SK-N-SH treated with all-trans-retinoic acid at 6 μM for 48 hours (cell line): ENCODE data around the gene CACNA1H.

Source experiments
- ATAC-seq: fragments of 200-7000 bp; cut with Tn5 transposase; 3 replicates; pipeline ENCODE4 v1.9.1; 2020; ENCODE audit warnings: mild to moderate bottlenecking, moderate library complexity
- ARNTL ChIP-seq: fragments of 450-650 bp; formaldehyde crosslinking; IDR thresholded peaks from 2 replicates; pipeline ENCODE4 v1.5.0; 2020; ENCODE audit warnings: low read depth, mild to moderate bottlenecking, moderate library complexity, borderline replicate concordance
- CSDC2 ChIP-seq: fragments of 250-450 bp; sonication (Bioruptor Pico); IDR thresholded peaks from 2 replicates; pipeline ENCODE4 v1.5.0; 2020; ENCODE audit warnings: mild to moderate bottlenecking, moderate library complexity
- ESRRG ChIP-seq: fragments of 250-450 bp; sonication (Bioruptor Pico); IDR thresholded peaks from 2 replicates; pipeline ENCODE4 v1.6.1; 2021; ENCODE audit warnings: mild to moderate bottlenecking
- ISL1 ChIP-seq: fragments of 250-450 bp; sonication (Bioruptor Pico); IDR thresholded peaks from 2 replicates; pipeline ENCODE4 v2.1.2; 2022; ENCODE audit warnings: mild to moderate bottlenecking, moderate library complexity
- OSR1 ChIP-seq: fragments of 250-450 bp; sonication (Bioruptor Pico); IDR thresholded peaks from 2 replicates; pipeline ENCODE4 v1.8.0; 2022; ENCODE audit warnings: moderate library complexity, mild to moderate bottlenecking, inconsistent platforms
- PPARA ChIP-seq: fragments of 250-450 bp; sonication (Bioruptor Pico); IDR thresholded peaks from 2 replicates; pipeline ENCODE4 v1.5.0; 2020; ENCODE audit warnings: mild to moderate bottlenecking, borderline replicate concordance
- RARB ChIP-seq: fragments of 250-450 bp; sonication (Bioruptor Pico); IDR thresholded peaks from 2 replicates; pipeline ENCODE4 v1.8.0; 2021; ENCODE audit warnings: mild to moderate bottlenecking, moderate library complexity
- SNAI2 ChIP-seq: fragments of 250-450 bp; sonication (Bioruptor Pico); IDR thresholded peaks from 2 replicates; pipeline ENCODE4 v1.5.0; 2020; ENCODE audit warnings: mild to moderate bottlenecking, moderate library complexity
- TCF4 ChIP-seq: fragments of 250-450 bp; sonication (Bioruptor Pico); IDR thresholded peaks from 2 replicates; pipeline ENCODE4 v1.8.0; 2021; ENCODE audit warnings: mild to moderate bottlenecking, moderate library complexity, borderline replicate concordance
- TOX ChIP-seq: fragments of 250-450 bp; sonication (Bioruptor Pico); IDR thresholded peaks from 2 replicates; pipeline ENCODE4 v1.8.0; 2021; ENCODE audit warnings: mild to moderate bottlenecking, moderate library complexity, borderline replicate concordance
- ZC3H10 ChIP-seq: fragments of 250-450 bp; sonication (Bioruptor Pico); IDR thresholded peaks from 2 replicates; pipeline ENCODE4 v1.5.1; 2021; ENCODE audit warnings: mild to moderate bottlenecking, moderate library complexity
- ZFP3 ChIP-seq: fragments of 250-450 bp; sonication (Bioruptor Pico); IDR thresholded peaks from 2 replicates; pipeline ENCODE4 v1.5.0; 2020; ENCODE audit warnings: mild to moderate bottlenecking, moderate library complexity
- ZFP30 ChIP-seq: fragments of 450-650 bp; formaldehyde crosslinking; IDR thresholded peaks from 2 replicates; pipeline ENCODE4 v1.5.0; 2022; ENCODE audit warnings: mild to moderate bottlenecking, moderate library complexity
- ZNF565 ChIP-seq: fragments of 450-650 bp; formaldehyde crosslinking; conservative IDR thresholded peaks from 2 replicates; pipeline ENCODE4 v1.5.0; 2020; ENCODE audit warnings: low read depth, mild to moderate bottlenecking, moderate library complexity
- ZNF8 ChIP-seq: fragments of 450-650 bp; formaldehyde crosslinking; IDR thresholded peaks from 2 replicates; pipeline ENCODE4 v1.5.0; 2020; ENCODE audit warnings: mild to moderate bottlenecking, moderate library complexity
- TF ChIP-seq, protein P1 (sequence below): fragments of 250-450 bp; sonication (Bioruptor Pico); IDR thresholded peaks from 2 replicates; pipeline ENCODE4 v1.8.0; 2021; ENCODE audit warnings: low read depth, mild to moderate bottlenecking, moderate library complexity, borderline replicate concordance
- TF ChIP-seq, protein P2 (sequence below): fragments of 250-450 bp; sonication (Bioruptor Pico); IDR thresholded peaks from 2 replicates; pipeline ENCODE4 v1.5.1; 2021; ENCODE audit warnings: mild to moderate bottlenecking, moderate library complexity
- TF ChIP-seq, protein P3 (sequence below): fragments of 250-450 bp; sonication (Bioruptor Pico); IDR thresholded peaks from 2 replicates; pipeline ENCODE4 v1.5.0; 2020; ENCODE audit warnings: mild to moderate bottlenecking, moderate library complexity
- TF ChIP-seq, protein P4 (sequence below): fragments of 250-450 bp; sonication (Bioruptor Pico); IDR thresholded peaks from 2 replicates; pipeline ENCODE4 v1.8.0; 2020; ENCODE audit warnings: mild to moderate bottlenecking, moderate library complexity, borderline replicate concordance

The CACNA1H gene

DNA sequence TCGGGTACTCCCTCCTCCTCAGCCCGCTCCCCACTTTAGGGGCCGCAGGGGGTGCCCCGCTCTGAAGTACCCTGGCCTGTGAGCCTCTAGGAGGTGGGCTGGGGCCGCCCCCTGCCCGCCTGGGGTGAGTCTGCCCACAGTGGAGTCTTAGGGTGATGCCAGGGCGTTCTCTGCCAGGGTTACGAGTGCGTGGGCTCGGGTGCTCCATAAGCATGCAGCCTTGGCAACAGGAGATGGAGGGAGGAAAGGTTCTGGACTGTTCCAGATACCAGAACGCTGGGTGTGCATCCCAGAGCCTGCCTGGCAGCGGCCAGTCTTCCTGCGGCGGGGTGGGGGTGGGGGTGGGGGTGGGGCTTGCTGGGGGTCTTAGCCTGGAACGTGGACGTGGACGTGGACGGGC lies 15.9 kb downstream of the CACNA1H start:
- ATAC-seq: no peak
- TF ChIP-seq ESRRG (CRISPR knock-in tag): no peak
- no peak for TF ChIP-seq RARB (CRISPR knock-in tag)
- no peak for TF ChIP-seq TCF4
- TF ChIP-seq, protein P1, sequence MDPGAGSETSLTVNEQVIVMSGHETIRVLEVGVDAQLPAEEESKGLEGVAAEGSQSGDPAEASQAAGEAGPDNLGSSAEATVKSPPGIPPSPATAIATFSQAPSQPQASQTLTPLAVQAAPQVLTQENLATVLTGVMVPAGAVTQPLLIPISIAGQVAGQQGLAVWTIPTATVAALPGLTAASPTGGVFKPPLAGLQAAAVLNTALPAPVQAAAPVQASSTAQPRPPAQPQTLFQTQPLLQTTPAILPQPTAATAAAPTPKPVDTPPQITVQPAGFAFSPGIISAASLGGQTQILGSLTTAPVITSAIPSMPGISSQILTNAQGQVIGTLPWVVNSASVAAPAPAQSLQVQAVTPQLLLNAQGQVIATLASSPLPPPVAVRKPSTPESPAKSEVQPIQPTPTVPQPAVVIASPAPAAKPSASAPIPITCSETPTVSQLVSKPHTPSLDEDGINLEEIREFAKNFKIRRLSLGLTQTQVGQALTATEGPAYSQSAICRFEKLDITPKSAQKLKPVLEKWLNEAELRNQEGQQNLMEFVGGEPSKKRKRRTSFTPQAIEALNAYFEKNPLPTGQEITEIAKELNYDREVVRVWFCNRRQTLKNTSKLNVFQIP (CRISPR knock-in tag): no peak
- TF ChIP-seq ZFP30 (CRISPR knock-in tag): no peak
- TF ChIP-seq, protein P2, sequence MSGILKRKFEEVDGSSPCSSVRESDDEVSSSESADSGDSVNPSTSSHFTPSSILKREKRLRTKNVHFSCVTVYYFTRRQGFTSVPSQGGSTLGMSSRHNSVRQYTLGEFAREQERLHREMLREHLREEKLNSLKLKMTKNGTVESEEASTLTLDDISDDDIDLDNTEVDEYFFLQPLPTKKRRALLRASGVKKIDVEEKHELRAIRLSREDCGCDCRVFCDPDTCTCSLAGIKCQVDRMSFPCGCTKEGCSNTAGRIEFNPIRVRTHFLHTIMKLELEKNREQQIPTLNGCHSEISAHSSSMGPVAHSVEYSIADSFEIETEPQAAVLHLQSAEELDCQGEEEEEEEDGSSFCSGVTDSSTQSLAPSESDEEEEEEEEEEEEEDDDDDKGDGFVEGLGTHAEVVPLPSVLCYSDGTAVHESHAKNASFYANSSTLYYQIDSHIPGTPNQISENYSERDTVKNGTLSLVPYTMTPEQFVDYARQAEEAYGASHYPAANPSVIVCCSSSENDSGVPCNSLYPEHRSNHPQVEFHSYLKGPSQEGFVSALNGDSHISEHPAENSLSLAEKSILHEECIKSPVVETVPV (CRISPR knock-in tag): no peak
- no peak for TF ChIP-seq SNAI2 (CRISPR knock-in tag)
- no peak for TF ChIP-seq ISL1 (CRISPR knock-in tag)
- no peak for TF ChIP-seq OSR1 (CRISPR knock-in tag)
- TF ChIP-seq, protein P3, sequence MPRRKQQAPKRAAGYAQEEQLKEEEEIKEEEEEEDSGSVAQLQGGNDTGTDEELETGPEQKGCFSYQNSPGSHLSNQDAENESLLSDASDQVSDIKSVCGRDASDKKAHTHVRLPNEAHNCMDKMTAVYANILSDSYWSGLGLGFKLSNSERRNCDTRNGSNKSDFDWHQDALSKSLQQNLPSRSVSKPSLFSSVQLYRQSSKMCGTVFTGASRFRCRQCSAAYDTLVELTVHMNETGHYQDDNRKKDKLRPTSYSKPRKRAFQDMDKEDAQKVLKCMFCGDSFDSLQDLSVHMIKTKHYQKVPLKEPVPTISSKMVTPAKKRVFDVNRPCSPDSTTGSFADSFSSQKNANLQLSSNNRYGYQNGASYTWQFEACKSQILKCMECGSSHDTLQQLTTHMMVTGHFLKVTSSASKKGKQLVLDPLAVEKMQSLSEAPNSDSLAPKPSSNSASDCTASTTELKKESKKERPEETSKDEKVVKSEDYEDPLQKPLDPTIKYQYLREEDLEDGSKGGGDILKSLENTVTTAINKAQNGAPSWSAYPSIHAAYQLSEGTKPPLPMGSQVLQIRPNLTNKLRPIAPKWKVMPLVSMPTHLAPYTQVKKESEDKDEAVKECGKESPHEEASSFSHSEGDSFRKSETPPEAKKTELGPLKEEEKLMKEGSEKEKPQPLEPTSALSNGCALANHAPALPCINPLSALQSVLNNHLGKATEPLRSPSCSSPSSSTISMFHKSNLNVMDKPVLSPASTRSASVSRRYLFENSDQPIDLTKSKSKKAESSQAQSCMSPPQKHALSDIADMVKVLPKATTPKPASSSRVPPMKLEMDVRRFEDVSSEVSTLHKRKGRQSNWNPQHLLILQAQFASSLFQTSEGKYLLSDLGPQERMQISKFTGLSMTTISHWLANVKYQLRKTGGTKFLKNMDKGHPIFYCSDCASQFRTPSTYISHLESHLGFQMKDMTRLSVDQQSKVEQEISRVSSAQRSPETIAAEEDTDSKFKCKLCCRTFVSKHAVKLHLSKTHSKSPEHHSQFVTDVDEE (CRISPR knock-in tag): no peak
- TF ChIP-seq ZFP3 (CRISPR knock-in tag): no peak
- no peak for TF ChIP-seq PPARA
- TF ChIP-seq, protein P4, sequence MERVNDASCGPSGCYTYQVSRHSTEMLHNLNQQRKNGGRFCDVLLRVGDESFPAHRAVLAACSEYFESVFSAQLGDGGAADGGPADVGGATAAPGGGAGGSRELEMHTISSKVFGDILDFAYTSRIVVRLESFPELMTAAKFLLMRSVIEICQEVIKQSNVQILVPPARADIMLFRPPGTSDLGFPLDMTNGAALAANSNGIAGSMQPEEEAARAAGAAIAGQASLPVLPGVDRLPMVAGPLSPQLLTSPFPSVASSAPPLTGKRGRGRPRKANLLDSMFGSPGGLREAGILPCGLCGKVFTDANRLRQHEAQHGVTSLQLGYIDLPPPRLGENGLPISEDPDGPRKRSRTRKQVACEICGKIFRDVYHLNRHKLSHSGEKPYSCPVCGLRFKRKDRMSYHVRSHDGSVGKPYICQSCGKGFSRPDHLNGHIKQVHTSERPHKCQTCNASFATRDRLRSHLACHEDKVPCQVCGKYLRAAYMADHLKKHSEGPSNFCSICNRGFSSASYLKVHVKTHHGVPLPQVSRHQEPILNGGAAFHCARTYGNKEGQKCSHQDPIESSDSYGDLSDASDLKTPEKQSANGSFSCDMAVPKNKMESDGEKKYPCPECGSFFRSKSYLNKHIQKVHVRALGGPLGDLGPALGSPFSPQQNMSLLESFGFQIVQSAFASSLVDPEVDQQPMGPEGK (CRISPR knock-in tag): no peak
- no peak for TF ChIP-seq ZNF565
- TF ChIP-seq, all 23 proteins: peak for 0

DNA sequence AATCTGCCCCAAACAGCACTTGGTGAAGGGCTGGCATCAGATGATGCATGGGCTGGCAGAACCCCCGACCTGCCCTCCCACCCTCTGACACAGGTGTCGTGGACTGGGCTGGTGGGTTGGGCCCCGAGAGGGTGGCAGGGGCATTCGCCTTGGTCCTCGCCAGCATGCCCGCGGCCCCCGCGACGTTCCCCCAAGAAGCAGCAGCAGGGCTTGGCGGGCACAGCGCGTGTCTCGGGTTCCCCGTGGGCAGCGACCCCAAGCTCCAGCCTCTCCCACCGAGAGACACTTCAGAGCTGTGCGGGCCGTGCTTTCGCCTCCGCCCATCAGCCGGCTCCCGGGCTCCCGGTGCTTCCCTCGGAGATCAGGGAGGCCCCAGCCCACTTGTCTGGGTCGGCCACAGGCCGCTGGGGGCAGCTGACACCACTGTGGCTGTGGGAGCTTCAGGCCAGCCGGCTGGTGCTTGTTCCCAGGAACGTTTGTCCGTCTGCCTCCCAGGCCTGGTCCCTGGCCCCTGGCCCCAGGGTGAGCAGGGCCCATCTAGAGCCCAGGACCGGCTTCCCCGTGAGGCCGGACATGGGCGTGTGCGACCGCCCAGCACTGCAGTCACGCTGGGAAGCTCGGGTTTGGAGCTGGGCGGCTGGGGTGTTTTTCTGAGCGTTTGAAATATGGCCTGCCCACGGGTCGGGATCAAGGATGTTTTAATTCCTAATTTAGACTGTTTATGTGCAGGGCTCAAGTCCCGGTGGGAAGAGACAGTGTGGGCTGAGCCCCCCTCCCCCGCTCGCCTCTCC lies 16.6 kb downstream of the CACNA1H start:
- TF ChIP-seq ISL1 (CRISPR knock-in tag): no peak
- TF ChIP-seq ZFP30 (CRISPR knock-in tag): no peak
- TF ChIP-seq ZNF8 (CRISPR knock-in tag): no peak
- TF ChIP-seq, protein P1 (CRISPR knock-in tag): no peak
- TF ChIP-seq, protein P3 (CRISPR knock-in tag): no peak
- ATAC-seq: no peak

DNA sequence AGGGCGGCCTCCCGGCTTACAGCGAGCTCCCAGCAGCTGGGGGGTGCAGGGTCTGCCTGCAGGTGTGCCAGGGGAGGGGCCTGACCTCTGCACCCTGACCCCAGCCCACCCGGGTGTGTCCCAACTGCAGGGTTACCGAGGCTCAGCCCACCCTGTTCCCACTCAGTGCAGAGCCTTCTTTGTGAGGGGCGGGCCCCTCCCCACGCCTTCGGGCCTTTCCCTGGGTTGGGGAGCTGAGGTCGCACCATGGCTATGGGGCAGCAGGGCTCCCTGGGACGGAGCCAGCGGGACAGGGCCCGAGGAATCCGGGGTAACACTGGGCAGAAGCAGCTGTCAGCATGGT lies 17.1 kb downstream of the CACNA1H start:
- no peak for ATAC-seq
- no peak for TF ChIP-seq ZNF565
- TF ChIP-seq TCF4: no peak
- no peak for TF ChIP-seq TOX
- no peak for TF ChIP-seq ESRRG (CRISPR knock-in tag)
- TF ChIP-seq, protein P3 (CRISPR knock-in tag): no peak
- TF ChIP-seq CSDC2 (CRISPR knock-in tag): no peak
- TF ChIP-seq OSR1 (CRISPR knock-in tag): no peak
- no peak for TF ChIP-seq ARNTL (CRISPR knock-in tag)
- TF ChIP-seq ZC3H10 (CRISPR knock-in tag): no peak
- TF ChIP-seq, all 23 proteins: peak for 0
